ENCODE results near the gene GLRX2. TPM values are rescaled to one million over a fixed set of nuclear protein-coding genes. Genes with fewer than 3 reads are reported as not detected.

The GLRX2 gene
- total RNA-seq, 1 experiment from 2014 or later = 74.2 TPM

GRCh38 chr1:193090865-193091264, 14.3 kb downstream of the GLRX2 start:
- POLR2A ChIA-PET = interaction anchor here (0.7 to 1.8 kb wide), 4 partner anchors 8 to 1489 kb away, joined by 3 to 13 read pairs (median 4); no protein-coding TSS in a partner anchor
- Mint-ChIP-seq H3K4me1 (ENCODE audit: insufficient read depth, unreplicated experiment) (no peaks in the 10 kb centered on the region), H3K36me3 (ENCODE audit: insufficient read depth, unreplicated experiment) (peaks cover 68% of the 10 kb centered on the region), H3K27me3 (ENCODE audit: insufficient read depth, unreplicated experiment) (no peaks in the 10 kb centered on the region), H3K27ac (ENCODE audit: low read depth, unreplicated experiment) (no peak overlapping the region), H3K4me3 (ENCODE audit: unreplicated experiment) (no peak overlapping the region), H3K9me3 (ENCODE audit: unreplicated experiment) (no peaks in the 10 kb centered on the region)
- no peak for TF ChIP-seq CTCF (IDR thresholded peaks at IDR 0.05; ENCODE audit: unreplicated experiment)
- BruUV-seq (replicated peaks) = no TSS peak
- intact Hi-C loops (cut with micrococcal nuclease) = no loop called here
- no peak for DNase-seq (ENCODE audit: unreplicated experiment)
- CTCF ChIA-PET = interaction anchor here (0.9 kb wide), 1 partner anchor 58 kb away, joined by 3 read pairs; no protein-coding TSS in a partner anchor

GRCh38 chr1:193087893-193088292, 17.3 kb downstream of the GLRX2 start:
- DNase-seq (ENCODE audit: unreplicated experiment) = no peak
- H3K27me3 Mint-ChIP-seq (ENCODE audit: insufficient read depth, unreplicated experiment) = no peaks in the 10 kb centered on the region
- peaks cover 69% of the 10 kb centered on the region for H3K36me3 Mint-ChIP-seq (ENCODE audit: insufficient read depth, unreplicated experiment)
- intact Hi-C loops (cut with micrococcal nuclease) = loop anchor here (1.0 kb wide), 1 partner anchor 27 kb away; no protein-coding TSS in a partner anchor
- no peaks in the 10 kb centered on the region for H3K4me1 Mint-ChIP-seq (ENCODE audit: insufficient read depth, unreplicated experiment)
- CTCF ChIA-PET = no interaction called here
- POLR2A ChIA-PET = interaction anchor here (2.9 to 5.3 kb wide), 2 partner anchors 15 to 29 kb away, joined by 9 to 52 read pairs; partner anchors contain the start of genes GLRX2, RO60 and UCHL5
- no peak for TF ChIP-seq CTCF (IDR thresholded peaks at IDR 0.05; ENCODE audit: unreplicated experiment)
- H3K9me3 Mint-ChIP-seq (ENCODE audit: unreplicated experiment) = no peaks in the 10 kb centered on the region
- H3K27ac Mint-ChIP-seq (ENCODE audit: low read depth, unreplicated experiment) = no peak overlapping the region
- no TSS peak for BruUV-seq (replicated peaks)
- no peak overlapping the region for H3K4me3 Mint-ChIP-seq (ENCODE audit: unreplicated experiment)

- TF ChIP-seq CTCF (IDR thresholded peaks at IDR 0.05; ENCODE audit: unreplicated experiment) = no peak
- DNase-seq (ENCODE audit: unreplicated experiment) = no peak
- H3K36me3 Mint-ChIP-seq (ENCODE audit: insufficient read depth, unreplicated experiment) = peaks cover 69% of the 10 kb centered on the region
- ChIA-PET CTCF (interaction anchor here (0.5 to 1.0 kb wide), 5 partner anchors 19 to 1181 kb away, joined by 4 to 6 read pairs (median 4); partner anchors contain the start of genes CDC73 and GLRX2), POLR2A (interaction anchor here (1.1 to 5.3 kb wide), 5 partner anchors 9 to 28 kb away, joined by 4 to 52 read pairs (median 9); partner anchors contain the start of genes GLRX2, RO60 and UCHL5)
- no peaks in the 10 kb centered on the region for H3K9me3 Mint-ChIP-seq (ENCODE audit: unreplicated experiment)
- BruUV-seq (replicated peaks) = no TSS peak
- H3K27me3 Mint-ChIP-seq (ENCODE audit: insufficient read depth, unreplicated experiment) = no peaks in the 10 kb centered on the region
- intact Hi-C loops (cut with micrococcal nuclease) = no loop called here
- no peak overlapping the region for H3K4me3 Mint-ChIP-seq (ENCODE audit: unreplicated experiment)
- H3K27ac Mint-ChIP-seq (ENCODE audit: low read depth, unreplicated experiment) = no peak overlapping the region
- H3K4me1 Mint-ChIP-seq (ENCODE audit: insufficient read depth, unreplicated experiment) = no peaks in the 10 kb centered on the region
These were observed 18.9 kb downstream of the GLRX2 start for GRCh38 chr1:193086342-193086741.

- Mint-ChIP-seq H3K36me3 (ENCODE audit: insufficient read depth, unreplicated experiment) (peaks cover 67% of the 10 kb centered on the region), H3K9me3 (ENCODE audit: unreplicated experiment) (no peaks in the 10 kb centered on the region), H3K27me3 (ENCODE audit: insufficient read depth, unreplicated experiment) (no peaks in the 10 kb centered on the region), H3K27ac (ENCODE audit: low read depth, unreplicated experiment) (no peak overlapping the region), H3K4me3 (ENCODE audit: unreplicated experiment) (no peak overlapping the region), H3K4me1 (ENCODE audit: insufficient read depth, unreplicated experiment) (no peaks in the 10 kb centered on the region)
- DNase-seq (ENCODE audit: unreplicated experiment) = no peak
- no peak for TF ChIP-seq CTCF (IDR thresholded peaks at IDR 0.05; ENCODE audit: unreplicated experiment)
- POLR2A ChIA-PET = interaction anchor here (0.6 to 5.3 kb wide), 8 partner anchors 8 to 27 kb away, joined by 4 to 52 read pairs (median 6); partner anchors contain the start of genes GLRX2, RO60 and UCHL5
- intact Hi-C loops (cut with micrococcal nuclease) = no loop called here
- CTCF ChIA-PET = interaction anchor here (0.6 to 1.0 kb wide), 4 partner anchors 8 to 37 kb away, joined by 3 to 6 read pairs (median 4); partner anchors contain the start of gene CDC73
- no TSS peak for BruUV-seq (replicated peaks)
These were observed 20.0 kb downstream of the GLRX2 start for GRCh38 chr1:193085263-193085662.
